DOHH2 (cell line): Measurements from ENCODE around the gene KRT76.
"Not testable (repeated sequence)": the region's sequence is repeated elsewhere in the genome, so short reads cannot be mapped to it uniquely, and the experiment has no call there.

ENCODE experiments used
- H3F3A ChIP-seq: fragments of 200-600 bp; sonication (generic), shearing (Covaris generic); 2 replicates; pipeline ENCODE4 v1.6.0; 2016; ENCODE audit warnings: antibody characterized with exemption, mild to moderate bottlenecking; ENCODE audit not compliant: control insufficient read depth, insufficient read depth
- H3K27ac ChIP-seq: fragments of 200-600 bp; sonication (generic); 2 replicates; pipeline ENCODE4 v1.5.1; 2014; ENCODE audit warnings: low read depth, mild to moderate bottlenecking, low read length, moderate library complexity
- H3K27me3 ChIP-seq: fragments of 200-600 bp; sonication (generic); 2 replicates; pipeline ENCODE4 v1.6.1; 2014; ENCODE audit warnings: mild to moderate bottlenecking, low read length, mixed read lengths; ENCODE audit not compliant: control insufficient read depth
- H3K36me3 ChIP-seq: fragments of 200-600 bp; sonication (generic); 2 replicates; pipeline ENCODE4 v1.6.1; 2014; ENCODE audit warnings: mild to moderate bottlenecking, low read length, moderate library complexity, mixed read lengths; ENCODE audit not compliant: control insufficient read depth
- H3K4me1 ChIP-seq: fragments of 200-600 bp; sonication (generic); 2 replicates; pipeline ENCODE4 v1.6.1; 2014; ENCODE audit warnings: mild to moderate bottlenecking, low read length, mixed read lengths; ENCODE audit not compliant: control insufficient read depth
- H3K4me2 ChIP-seq: fragments of 200-600 bp; sonication (generic); 2 replicates; pipeline ENCODE4 v1.6.0; 2014; ENCODE audit warnings: mild to moderate bottlenecking, low read length, moderate library complexity
- H3K4me3 ChIP-seq: fragments of 200-600 bp; sonication (generic); 2 replicates; pipeline ENCODE4 v1.5.1; 2014; ENCODE audit warnings: mild to moderate bottlenecking, low read length, mixed read lengths
- H3K79me2 ChIP-seq: fragments of 200-600 bp; sonication (generic); 2 replicates; pipeline ENCODE4 v1.6.1; 2014; ENCODE audit warnings: mild to moderate bottlenecking, low read length, mixed read lengths; ENCODE audit not compliant: control insufficient read depth
- H3K9me2 ChIP-seq: fragments of 200-600 bp; sonication (generic); replicated peaks from 2 replicates; pipeline ENCODE4 v1.6.1; 2014; ENCODE audit warnings: mild to moderate bottlenecking, low read length, mixed read lengths; ENCODE audit not compliant: control insufficient read depth
- H3K9me3 ChIP-seq: fragments of 200-600 bp; sonication (generic); 2 replicates; pipeline ENCODE4 v1.6.1; 2014; ENCODE audit warnings: antibody characterized with exemption, low read length, mixed read lengths; ENCODE audit not compliant: control insufficient read depth, insufficient read depth
- H4K20me1 ChIP-seq: fragments of 200-600 bp; sonication (generic); 2 replicates; pipeline ENCODE4 v1.6.0; 2014; ENCODE audit warnings: low read depth, mild to moderate bottlenecking, antibody characterized with exemption, low read length, moderate library complexity; ENCODE audit not compliant: control insufficient read depth, insufficient read depth
- EZH2phosphoT487 ChIP-seq: fragments of 200-600 bp; sonication (generic); IDR thresholded peaks from 2 replicates; pipeline ENCODE4 v1.6.1; 2017; ENCODE audit warnings: borderline replicate concordance, mild to moderate bottlenecking, antibody characterized with exemption, low read length, moderate library complexity, mixed read lengths
- TF ChIP-seq, protein P1 (sequence below): fragments of 200-600 bp; sonication (generic); IDR thresholded peaks from one replicate; pipeline ENCODE4 v1.5.1; 2014; ENCODE audit warnings: antibody characterized with exemption, mild to moderate bottlenecking, low read depth, low read length; ENCODE audit not compliant: poor library complexity, severe bottlenecking

Gene KRT76

DNA sequence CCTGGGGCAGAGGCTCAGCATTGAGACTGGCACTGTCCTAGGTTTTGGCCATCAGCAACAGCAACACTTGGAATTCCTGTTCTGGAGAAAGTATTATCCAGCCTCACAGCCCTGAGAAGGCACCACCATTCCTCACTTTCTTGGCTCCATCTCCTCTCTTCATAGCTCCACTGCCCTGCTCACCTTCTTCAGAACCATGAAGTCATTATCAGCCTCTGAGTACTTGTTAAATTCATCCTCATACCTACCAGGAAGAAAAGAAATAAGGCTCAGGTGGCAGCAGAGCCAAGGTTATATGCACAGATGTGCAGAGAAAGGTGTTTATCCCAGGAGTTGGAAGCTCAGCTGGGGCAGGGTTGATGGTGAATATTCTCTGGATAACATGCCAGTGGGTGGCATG is 25.4 kb downstream of the KRT76 start:
- H3K4me3 ChIP-seq, result no peak overlapping the region
- no peaks in the 10 kb centered on the region for H3K4me1 ChIP-seq
- H3K4me2 ChIP-seq, result no peak overlapping the region
- H3K27ac ChIP-seq, result no peak overlapping the region
- no peaks in the 10 kb centered on the region for H3K9me2 ChIP-seq
- TF ChIP-seq, protein P1, sequence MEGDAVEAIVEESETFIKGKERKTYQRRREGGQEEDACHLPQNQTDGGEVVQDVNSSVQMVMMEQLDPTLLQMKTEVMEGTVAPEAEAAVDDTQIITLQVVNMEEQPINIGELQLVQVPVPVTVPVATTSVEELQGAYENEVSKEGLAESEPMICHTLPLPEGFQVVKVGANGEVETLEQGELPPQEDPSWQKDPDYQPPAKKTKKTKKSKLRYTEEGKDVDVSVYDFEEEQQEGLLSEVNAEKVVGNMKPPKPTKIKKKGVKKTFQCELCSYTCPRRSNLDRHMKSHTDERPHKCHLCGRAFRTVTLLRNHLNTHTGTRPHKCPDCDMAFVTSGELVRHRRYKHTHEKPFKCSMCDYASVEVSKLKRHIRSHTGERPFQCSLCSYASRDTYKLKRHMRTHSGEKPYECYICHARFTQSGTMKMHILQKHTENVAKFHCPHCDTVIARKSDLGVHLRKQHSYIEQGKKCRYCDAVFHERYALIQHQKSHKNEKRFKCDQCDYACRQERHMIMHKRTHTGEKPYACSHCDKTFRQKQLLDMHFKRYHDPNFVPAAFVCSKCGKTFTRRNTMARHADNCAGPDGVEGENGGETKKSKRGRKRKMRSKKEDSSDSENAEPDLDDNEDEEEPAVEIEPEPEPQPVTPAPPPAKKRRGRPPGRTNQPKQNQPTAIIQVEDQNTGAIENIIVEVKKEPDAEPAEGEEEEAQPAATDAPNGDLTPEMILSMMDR, result no peak
- no peak for TF ChIP-seq EZH2phosphoT487
- no peaks in the 10 kb centered on the region for H3K27me3 ChIP-seq
- no peaks in the 10 kb centered on the region for H3K79me2 ChIP-seq
- no peaks in the 10 kb centered on the region for H3K9me3 ChIP-seq
- no peaks in the 10 kb centered on the region for H3K36me3 ChIP-seq
- no peaks in the 10 kb centered on the region for H3F3A ChIP-seq
- H4K20me1 ChIP-seq, result no peaks in the 10 kb centered on the region

DNA sequence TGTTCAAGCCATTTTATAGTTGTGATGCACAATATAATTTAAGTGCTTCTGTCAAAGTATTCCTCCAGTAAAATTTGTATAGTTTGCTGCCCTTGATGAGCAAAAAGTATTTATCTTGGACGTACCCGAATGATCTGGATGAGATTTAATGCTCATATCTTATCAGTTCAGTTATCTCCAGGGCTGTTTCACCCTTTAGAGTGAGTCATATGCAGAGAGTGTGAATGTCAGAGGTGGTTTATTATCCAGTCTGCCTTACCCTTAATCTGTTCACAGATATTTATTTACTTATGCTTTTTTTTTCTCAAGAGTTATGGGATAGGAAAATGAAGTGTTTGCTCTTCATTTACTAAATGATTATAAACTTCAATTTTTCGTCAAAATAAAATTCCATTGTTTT is 26.6 kb downstream of the KRT76 start:
- H4K20me1 ChIP-seq, H3K79me2 ChIP-seq, H3K27me3 ChIP-seq: not testable (repeated sequence)

DNA sequence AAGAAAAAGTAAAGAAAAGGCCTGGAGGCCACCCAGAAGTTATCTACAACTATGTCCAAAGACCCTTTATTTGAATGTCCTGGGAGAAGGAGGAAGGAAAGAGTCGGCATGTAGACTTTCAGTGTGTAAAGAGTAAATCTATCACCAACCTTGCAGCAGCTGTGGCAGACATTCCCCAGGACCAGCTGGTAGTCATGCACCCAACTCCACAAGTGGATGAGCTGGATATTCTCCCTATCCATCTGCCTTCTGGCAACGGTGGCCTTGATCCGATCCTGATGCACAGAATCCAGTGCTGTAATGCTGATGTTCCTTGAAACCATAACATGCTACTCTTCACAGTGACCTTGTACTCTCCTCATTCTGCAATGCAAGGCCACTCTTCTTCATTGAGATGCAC is 27.3 kb downstream of the KRT76 start:
- no peaks in the 10 kb centered on the region for H3K79me2 ChIP-seq
- H3K4me1 ChIP-seq, result no peaks in the 10 kb centered on the region
- no peaks in the 10 kb centered on the region for H3K36me3 ChIP-seq
- no peaks in the 10 kb centered on the region for H3K9me2 ChIP-seq
- no peak overlapping the region for H3K27ac ChIP-seq
- H3F3A ChIP-seq, result no peaks in the 10 kb centered on the region
- H3K4me3 ChIP-seq, result no peak overlapping the region
- TF ChIP-seq EZH2phosphoT487, result no peak
- TF ChIP-seq, protein P1, result no peak
- no peaks in the 10 kb centered on the region for H4K20me1 ChIP-seq
- H3K27me3 ChIP-seq, result no peaks in the 10 kb centered on the region
- H3K9me3 ChIP-seq, result no peaks in the 10 kb centered on the region
- H3K4me2 ChIP-seq, result no peak overlapping the region

More for the DNA sequence above, 26.6 kb downstream of the KRT76 start:
- H3K9me3 ChIP-seq, H3K4me3 ChIP-seq, H3K9me2 ChIP-seq, H3K27ac ChIP-seq, H3K4me2 ChIP-seq, H3F3A ChIP-seq, H3K36me3 ChIP-seq, H3K4me1 ChIP-seq: not testable (repeated sequence)

DNA sequence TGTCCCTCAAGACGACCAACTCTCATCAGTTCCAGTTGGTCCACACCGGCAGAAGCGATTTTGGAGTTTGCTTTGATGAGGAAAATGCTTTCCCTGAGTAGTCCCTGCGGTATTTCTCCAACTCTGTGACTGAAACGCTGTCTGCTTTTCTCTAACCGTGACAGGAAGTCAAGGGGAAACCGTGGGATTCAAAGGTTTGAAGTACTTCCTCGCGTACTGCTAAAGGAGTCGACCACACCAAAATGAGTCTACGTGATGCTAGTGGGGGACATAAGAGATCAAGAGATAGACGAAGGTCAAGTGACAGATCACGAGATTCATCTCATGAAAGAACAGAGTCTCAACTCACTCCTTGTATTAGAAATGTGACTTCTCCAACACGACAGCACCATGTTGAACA is 28.6 kb downstream of the KRT76 start:
- Histone ChIP-seq H3K9me2 (no peaks in the 10 kb centered on the region), H3K9me3 (no peaks in the 10 kb centered on the region), H4K20me1 (no peaks in the 10 kb centered on the region), H3K4me2 (no peak overlapping the region), H3K36me3 (no peaks in the 10 kb centered on the region), H3K79me2 (no peaks in the 10 kb centered on the region), H3K4me1 (no peaks in the 10 kb centered on the region), H3K27me3 (no peaks in the 10 kb centered on the region), H3K27ac (no peak overlapping the region), H3K4me3 (no peak overlapping the region), H3F3A (no peaks in the 10 kb centered on the region)
- no peak for TF ChIP-seq EZH2phosphoT487
- TF ChIP-seq, protein P1, result no peak
